ENCODE results near the gene BCLAF3. TPM values are rescaled to one million over a fixed set of nuclear protein-coding genes. Genes with fewer than 3 reads are reported as not detected.

Gene BCLAF3
- total and polyA plus RNA-seq, 2 donors (not counting 3 experiments of a cell fraction or from before 2014, with no cell fraction given) = 5.0 to 5.1 TPM

DNA sequence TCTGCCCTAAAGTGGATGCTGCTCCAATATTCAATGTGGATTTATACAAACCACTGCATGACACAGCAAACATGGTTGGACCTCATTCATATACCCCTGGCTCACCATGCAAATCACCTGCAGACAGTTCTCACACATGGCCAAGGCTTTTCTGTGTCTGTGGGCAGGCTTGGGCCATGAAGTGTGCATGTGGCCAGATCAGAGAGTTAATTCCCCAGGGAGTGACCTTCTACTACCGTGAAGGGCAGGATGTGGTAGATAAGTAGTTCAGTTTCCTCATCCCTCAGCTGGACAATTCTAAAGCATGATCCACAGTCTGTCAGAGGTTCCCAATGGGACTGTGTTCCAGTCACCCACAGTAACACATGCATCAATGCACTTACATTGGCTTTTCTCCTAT, 24.6 kb upstream of the BCLAF3 start:
- DNase-seq (ENCODE audit: low read depth, low spot score) (no peak), FAIRE-seq (no peak)
- dilution Hi-C loops (cut with MboI; ENCODE audit: extremely low pct_ligation_motif_present, low sequenced_read_pairs) = no loop called here
- H3K9ac ChIP-seq (replicated peaks; ENCODE audit: extremely low read depth, insufficient read depth, low read length) = no peak overlapping the region
- TF ChIP-seq POLR2AphosphoS5 (IDR thresholded peaks at IDR 0.05; ENCODE audit: insufficient read depth, low read depth, low read length) (no peak), EZH2 (IDR thresholded peaks at IDR 0.05; ENCODE audit: borderline replicate concordance, low read depth, low read length, severe bottlenecking) (no peak), GATA2 (IDR thresholded peaks at IDR 0.05; ENCODE audit: insufficient read depth, insufficient read length, low read depth, low read length) (no peak), POLR2A (IDR thresholded peaks at IDR 0.05; ENCODE audit: low read depth, low read length) (no peak), MYC (IDR thresholded peaks at IDR 0.05; ENCODE audit: low read depth, low read length) (no peak)
- TF ChIP-seq, protein P1, sequence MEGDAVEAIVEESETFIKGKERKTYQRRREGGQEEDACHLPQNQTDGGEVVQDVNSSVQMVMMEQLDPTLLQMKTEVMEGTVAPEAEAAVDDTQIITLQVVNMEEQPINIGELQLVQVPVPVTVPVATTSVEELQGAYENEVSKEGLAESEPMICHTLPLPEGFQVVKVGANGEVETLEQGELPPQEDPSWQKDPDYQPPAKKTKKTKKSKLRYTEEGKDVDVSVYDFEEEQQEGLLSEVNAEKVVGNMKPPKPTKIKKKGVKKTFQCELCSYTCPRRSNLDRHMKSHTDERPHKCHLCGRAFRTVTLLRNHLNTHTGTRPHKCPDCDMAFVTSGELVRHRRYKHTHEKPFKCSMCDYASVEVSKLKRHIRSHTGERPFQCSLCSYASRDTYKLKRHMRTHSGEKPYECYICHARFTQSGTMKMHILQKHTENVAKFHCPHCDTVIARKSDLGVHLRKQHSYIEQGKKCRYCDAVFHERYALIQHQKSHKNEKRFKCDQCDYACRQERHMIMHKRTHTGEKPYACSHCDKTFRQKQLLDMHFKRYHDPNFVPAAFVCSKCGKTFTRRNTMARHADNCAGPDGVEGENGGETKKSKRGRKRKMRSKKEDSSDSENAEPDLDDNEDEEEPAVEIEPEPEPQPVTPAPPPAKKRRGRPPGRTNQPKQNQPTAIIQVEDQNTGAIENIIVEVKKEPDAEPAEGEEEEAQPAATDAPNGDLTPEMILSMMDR (IDR thresholded peaks at IDR 0.05; ENCODE audit: extremely low read depth in 1 of 2, insufficient read depth in 1 of 2, low read depth in 1 of 2, low read length in 2 of 2) = no peak
- H3K9me3 ChIP-seq (replicated peaks; ENCODE audit: control insufficient read depth, insufficient read depth, low read length) = no peaks in the 10 kb centered on the region
- no peaks in the 10 kb centered on the region for H3K79me2 ChIP-seq (ENCODE audit: control insufficient read depth, insufficient read depth, low read length)
- intact Hi-C loops (cut with micrococcal nuclease) = no loop called here
- ChIA-PET POLR2A (no interaction called here), CTCF (no interaction called here)
- H3K4me1 ChIP-seq (ENCODE audit: control insufficient read depth, extremely low read depth, insufficient read depth, low read length) = no peaks in the 10 kb centered on the region
- H3K27ac ChIP-seq (ENCODE audit: insufficient read depth, low read depth, low read length) = no peak overlapping the region
- H4K20me1 ChIP-seq (replicated peaks; ENCODE audit: control insufficient read depth, extremely low read depth, insufficient read depth, low read length) = no peaks in the 10 kb centered on the region
- no peaks in the 10 kb centered on the region for H3K36me3 ChIP-seq (ENCODE audit: control insufficient read depth in 2 of 2, extremely low read depth in 1 of 2, insufficient read depth in 2 of 2, low read length in 2 of 2)
- no peak overlapping the region for H3K4me3 ChIP-seq (replicated peaks in 1 of 3; ENCODE audit: insufficient read depth in 1 of 3, low read depth in 1 of 3, low read length in 3 of 3)
- H3K4me2 ChIP-seq (ENCODE audit: insufficient read depth, low read length) = no peak overlapping the region
- H3K27me3 ChIP-seq (ENCODE audit: control insufficient read depth in 2 of 2, insufficient read depth in 2 of 2, low read length in 2 of 2) = no peaks in the 10 kb centered on the region
- BruUV-seq (replicated peaks) = no TSS peak
- H2AFZ ChIP-seq (ENCODE audit: low read depth, low read length) = no peak overlapping the region
- H3K9me1 ChIP-seq (replicated peaks; ENCODE audit: control insufficient read depth, extremely low read depth, insufficient read depth, low read length) = no peaks in the 10 kb centered on the region

DNA sequence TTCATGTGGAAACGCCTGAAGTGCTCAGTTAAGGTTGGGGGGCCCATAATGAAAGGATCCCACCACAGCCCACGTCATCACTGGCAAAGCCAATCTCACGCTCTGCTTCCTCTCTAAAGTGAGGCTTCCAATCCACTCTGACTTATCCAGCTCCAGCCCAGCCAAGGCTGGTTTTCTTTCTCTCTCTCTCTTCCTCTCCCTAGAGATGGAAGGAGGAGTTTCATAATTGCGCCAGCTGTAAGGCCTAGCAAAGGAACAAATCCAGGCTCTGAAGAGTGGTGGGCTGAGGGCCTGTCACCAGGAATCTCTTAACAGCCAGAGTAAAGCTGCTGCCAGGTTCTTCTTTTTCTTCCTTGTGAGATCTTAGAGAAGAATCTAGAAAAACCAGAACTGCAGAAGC, 20.7 kb upstream of the BCLAF3 start:
- no peaks in the 10 kb centered on the region for H3K36me3 ChIP-seq (ENCODE audit: control insufficient read depth in 2 of 2, extremely low read depth in 1 of 2, insufficient read depth in 2 of 2, low read length in 2 of 2)
- H2AFZ ChIP-seq (ENCODE audit: low read depth, low read length) = no peak overlapping the region
- no peaks in the 10 kb centered on the region for H3K4me1 ChIP-seq (ENCODE audit: control insufficient read depth, extremely low read depth, insufficient read depth, low read length)
- no peak overlapping the region for H3K4me3 ChIP-seq (replicated peaks in 1 of 3; ENCODE audit: insufficient read depth in 1 of 3, low read depth in 1 of 3, low read length in 3 of 3)
- H3K27me3 ChIP-seq (ENCODE audit: control insufficient read depth in 2 of 2, insufficient read depth in 2 of 2, low read length in 2 of 2) = no peaks in the 10 kb centered on the region
- TF ChIP-seq FOS (IDR thresholded peaks at IDR 0.05; ENCODE audit: borderline replicate concordance, insufficient read depth, low read length) = no peak
- TF ChIP-seq, protein P1 (IDR thresholded peaks at IDR 0.05; ENCODE audit: extremely low read depth in 1 of 2, insufficient read depth in 1 of 2, low read depth in 1 of 2, low read length in 2 of 2) = no peak
- no peak for TF ChIP-seq GATA2 (IDR thresholded peaks at IDR 0.05; ENCODE audit: insufficient read depth, insufficient read length, low read depth, low read length)
- TF ChIP-seq EZH2 (IDR thresholded peaks at IDR 0.05; ENCODE audit: borderline replicate concordance, low read depth, low read length, severe bottlenecking) = no peak
- no peak for TF ChIP-seq POLR2AphosphoS5 (IDR thresholded peaks at IDR 0.05; ENCODE audit: insufficient read depth, low read depth, low read length)
- TF ChIP-seq JUN (IDR thresholded peaks at IDR 0.05; ENCODE audit: borderline replicate concordance, insufficient read depth, insufficient read length, low read depth) = no peak
- TF ChIP-seq MYC (IDR thresholded peaks at IDR 0.05; ENCODE audit: low read depth, low read length) = no peak
- TF ChIP-seq, protein P2, sequence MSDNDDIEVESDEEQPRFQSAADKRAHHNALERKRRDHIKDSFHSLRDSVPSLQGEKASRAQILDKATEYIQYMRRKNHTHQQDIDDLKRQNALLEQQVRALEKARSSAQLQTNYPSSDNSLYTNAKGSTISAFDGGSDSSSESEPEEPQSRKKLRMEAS (IDR thresholded peaks at IDR 0.05; ENCODE audit: insufficient read depth, insufficient read length) = no peak
- TF ChIP-seq POLR2A (IDR thresholded peaks at IDR 0.05; ENCODE audit: low read depth, low read length) = no peak
- intact Hi-C loops (cut with micrococcal nuclease) (no loop called here), dilution Hi-C loops (cut with MboI; ENCODE audit: extremely low pct_ligation_motif_present, low sequenced_read_pairs) (no loop called here)
- POLR2A ChIA-PET = no interaction called here
- H3K27ac ChIP-seq (ENCODE audit: insufficient read depth, low read depth, low read length) = no peak overlapping the region
- no peaks in the 10 kb centered on the region for H4K20me1 ChIP-seq (replicated peaks; ENCODE audit: control insufficient read depth, extremely low read depth, insufficient read depth, low read length)
- H3K9me1 ChIP-seq (replicated peaks; ENCODE audit: control insufficient read depth, extremely low read depth, insufficient read depth, low read length) = no peaks in the 10 kb centered on the region
- H3K79me2 ChIP-seq (ENCODE audit: control insufficient read depth, insufficient read depth, low read length) = no peaks in the 10 kb centered on the region
- no TSS peak for BruUV-seq (replicated peaks)
- no peak overlapping the region for H3K4me2 ChIP-seq (ENCODE audit: insufficient read depth, low read length)
- DNase-seq (ENCODE audit: low read depth, low spot score) (no peak), FAIRE-seq (no peak)
- no peaks in the 10 kb centered on the region for H3K9me3 ChIP-seq (replicated peaks; ENCODE audit: control insufficient read depth, insufficient read depth, low read length)
- CTCF ChIA-PET = no interaction called here
- no peak overlapping the region for H3K9ac ChIP-seq (replicated peaks; ENCODE audit: extremely low read depth, insufficient read depth, low read length)
